K562 (cell line): ENCODE measurements around the gene MRPL40. TPM values are rescaled to one million over a fixed set of nuclear protein-coding genes. Genes with fewer than 3 reads are reported as not detected.

ENCODE experiments used
- CBFA2T2 ChIP-seq: fragments of 450-650 bp; conservative IDR thresholded peaks from 2 replicates; pipeline ENCODE4 v1.6.1; 2017; ENCODE audit warnings: mild to moderate bottlenecking
- DIDO1 ChIP-seq: fragments of 450-650 bp; IDR thresholded peaks from 2 replicates; pipeline ENCODE4 v1.6.1; 2016; ENCODE audit warnings: low read depth, missing biosample characterization, missing genetic modification characterization
- FOXA3 ChIP-seq, 2 experiments: fragments of 450-650 bp in 1 of 2; sonication (generic) in 1 of 2; formaldehyde crosslinking; IDR thresholded peaks in 1 of 2; conservative IDR thresholded peaks in 1 of 2; 2 replicates each; pipeline versions ENCODE4 v1.4.0 to v1.8.0; 2020 to 2022; ENCODE audit warnings: mild to moderate bottlenecking in 2 of 2, missing genetic modification reagents in 1 of 2
- FOXK1 ChIP-seq: sonication (generic); formaldehyde crosslinking; IDR thresholded peaks from 2 replicates; pipeline ENCODE4 v1.8.0; 2022; ENCODE audit warnings: missing genetic modification reagents, mild to moderate bottlenecking, borderline replicate concordance
- NR2C1 ChIP-seq, 2 experiments: fragments of 450-650 bp; IDR thresholded peaks; 2 replicates each; pipeline ENCODE4 v1.6.1; 2017; ENCODE audit warnings: mild to moderate bottlenecking in 2 of 2, antibody characterized with exemption in 1 of 2, inconsistent platforms in 1 of 2, missing compliant biosample characterization in 1 of 2, missing genetic modification characterization in 1 of 2
- PRPF4 ChIP-seq: fragments of 200-400 bp; formaldehyde crosslinking; IDR thresholded peaks from one replicate; pipeline ENCODE4 v1.6.1; 2017; ENCODE audit warnings: low read length, low read depth, mild to moderate bottlenecking; ENCODE audit not compliant: insufficient read depth, poor library complexity, severe bottlenecking
- SFPQ ChIP-seq: fragments of 200-400 bp; formaldehyde crosslinking; IDR thresholded peaks from 2 replicates; pipeline ENCODE4 v1.6.1; 2017; ENCODE audit warnings: mild to moderate bottlenecking, low read depth, low read length, moderate library complexity
- TAF1 ChIP-seq: IDR thresholded peaks from 2 replicates; pipeline ENCODE4 v1.6.1; 2011; ENCODE audit warnings: mild to moderate bottlenecking, low read length, moderate library complexity; ENCODE audit not compliant: insufficient read depth, control insufficient read depth, severe bottlenecking; ENCODE audit errors: extremely low read depth
- TAF9B ChIP-seq: fragments of 450-650 bp; IDR thresholded peaks from 2 replicates; pipeline ENCODE4 v1.6.1; 2018; ENCODE audit warnings: mild to moderate bottlenecking; ENCODE audit not compliant: partially characterized antibody
- TSC22D4 ChIP-seq: fragments of 450-650 bp; IDR thresholded peaks from 2 replicates; pipeline ENCODE4 v1.6.1; 2016; ENCODE audit warnings: missing genetic modification characterization, missing biosample characterization, control low read depth
- ZFP36 ChIP-seq: fragments of 150-350 bp; IDR thresholded peaks from 2 replicates; pipeline ENCODE4 v1.6.1; 2018; ENCODE audit warnings: low read length, low read depth; ENCODE audit not compliant: partially characterized antibody
- polyA plus RNA-seq, 8 experiments: library from polyadenylated mRNA; depleted of rRNA in 4 of 8; stranded (reverse) in 5 of 8; unstranded in 3 of 8; fragments of >200 nt; fragmentation: Nextera tagmentation in 2 of 8; fragmentation: Illumina TruSeq in 1 of 8; extraction: Ambion mirVana in 2 of 8; extraction: Trizol in 1 of 8; gene quantifications; 2 replicates each; pipeline versions ENCODE4 v1.2.1 to v1.2.3, GENCODE V29; 2011 to 2014; ENCODE audit warnings: inconsistent platforms in 1 of 8, missing spikeins in 1 of 8
- total RNA-seq, 7 experiments: library from RNA; depleted of rRNA in 6 of 7; stranded (reverse); fragments of >200 nt in 6 of 7; fragmentation: Illumina TruSeq in 2 of 7; extraction: Trizol in 2 of 7; gene quantifications; 2 replicates each; pipeline versions ENCODE4 v1.2.1 to v1.2.3, GENCODE V29; 2011 to 2021; ENCODE audit warnings: low replicate concordance in 1 of 7

Gene MRPL40
- total and polyA plus RNA-seq, 9 of the 15 experiments (the other 6 are each of a cell fraction or from before 2014, with no cell fraction given): 132 to 652 (median 208) TPM

GRCh38 chr22:19463008-19463407 is 30.7 kb downstream of the MRPL40 start (continued):
- TF ChIP-seq TSC22D4 (tag) (0 out of 2 replicates have a peak, but pooled peaks have one; percentile 50), FOXK1 (CRISPR knock-in tag) (no peak), TAF9B (no peak), TAF1 (no peak), CBFA2T2 (no peak), PRPF4 (no peak), ZFP36 (no peak), DIDO1 (tag) (no peak), FOXA3 (CRISPR knock-in tag; conservative IDR thresholded peaks at IDR 0.05 in 1 of 2, IDR thresholded peaks at IDR 0.05 in 1 of 2) (no peak), NR2C1 (IDR thresholded peaks at IDR 0.05) (0 out of 2 replicates have a peak, but pooled peaks have one; percentile 1), NR2C1 (tag; IDR thresholded peaks at IDR 0.05) (no peak), SFPQ (no peak)
